Thyroid gland (tissue), 4 donors: Measurements from ENCODE around the gene ZNF175. TPM values are rescaled to one million over a fixed set of nuclear protein-coding genes. Genes with fewer than 3 reads are reported as not detected.
"Not testable (repeated sequence)": the region's sequence is repeated elsewhere in the genome, so short reads cannot be mapped to it uniquely, and the experiment has no call there.

Experiments used
- DNase-seq, 2 donors: peaks; one replicate each; pipeline ENCODE4 v3.0.0-alpha.2; 2019
- H3K27ac ChIP-seq, 3 donors: fragments of 200-600 bp; sonication (generic); 1 replicate in 2 of 3; 2 replicates in 1 of 3; pipeline ENCODE4 v1.5.1; 2016 to 2019; ENCODE audit warnings: mild to moderate bottlenecking in 1 of 3, moderate library complexity in 1 of 3
- H3K27me3 ChIP-seq: fragments of 200-600 bp; sonication (generic); one replicate; pipeline ENCODE4 v1.5.1; 2019
- H3K36me3 ChIP-seq, 2 donors: fragments of 200-600 bp; sonication (generic); one replicate each; pipeline ENCODE4 v1.5.1; 2016 to 2019
- H3K4me1 ChIP-seq, 2 donors: fragments of 200-600 bp; sonication (generic); one replicate each; pipeline ENCODE4 v1.5.1; 2017 to 2019
- H3K4me3 ChIP-seq, 3 donors: fragments of 200-600 bp; sonication (generic); replicated peaks in 1 of 3; 1 replicate in 2 of 3; 2 replicates in 1 of 3; pipeline ENCODE4 v1.5.1; 2016; ENCODE audit warnings: mild to moderate bottlenecking in 1 of 3
- H3K9me3 ChIP-seq: fragments of 200-600 bp; sonication (generic); one replicate; pipeline ENCODE4 v1.5.1; 2017
- CTCF ChIP-seq, 6 experiments: fragments of 200-600 bp in 3 of 6; fragments of 450-650 bp in 3 of 6; sonication (generic) in 3 of 6; IDR thresholded peaks; one replicate each; pipeline ENCODE4 v1.5.1; 2016 to 2019; ENCODE audit warnings: antibody characterized with exemption in 6 of 6, mild to moderate bottlenecking in 2 of 6, inconsistent platforms in 1 of 6, moderate library complexity in 1 of 6
- POLR2A ChIP-seq, 2 donors: fragments of 450-650 bp; IDR thresholded peaks; one replicate each; pipeline ENCODE4 v1.6.1; 2017; ENCODE audit warnings: antibody characterized with exemption in 2 of 2, mild to moderate bottlenecking in 2 of 2, moderate library complexity in 1 of 2
- WGBS, 2 donors: methylation state at CpG; one replicate each; pipeline ENCODE4 v1.1.5; 2017; 5-methylcytosine and 5-hydroxymethylcytosine counted together
- intact Hi-C: fragments of 100-400 bp; cut with DNase I; formaldehyde crosslinking; loops from one replicate; pipeline ENCODE4 v1.15.1; 2023
- total RNA-seq, 4 donors: library from RNA; depleted of rRNA; stranded (reverse); fragments of >200 nt; gene quantifications; one replicate each; pipeline ENCODE4 v1.2.3, GENCODE V29; 2016

Gene ZNF175
- total RNA-seq, 4 donors from 2014 or later: 9.0 to 12.9 (median 9.4) TPM

GRCh38 chr19:51621178-51621577, 50.1 kb downstream of the ZNF175 start:
- 63 to 69% methylated on average over 2 of the region's 2 CpGs for WGBS, 2 donors
- H3K27ac ChIP-seq: no peak overlapping the region

DNA sequence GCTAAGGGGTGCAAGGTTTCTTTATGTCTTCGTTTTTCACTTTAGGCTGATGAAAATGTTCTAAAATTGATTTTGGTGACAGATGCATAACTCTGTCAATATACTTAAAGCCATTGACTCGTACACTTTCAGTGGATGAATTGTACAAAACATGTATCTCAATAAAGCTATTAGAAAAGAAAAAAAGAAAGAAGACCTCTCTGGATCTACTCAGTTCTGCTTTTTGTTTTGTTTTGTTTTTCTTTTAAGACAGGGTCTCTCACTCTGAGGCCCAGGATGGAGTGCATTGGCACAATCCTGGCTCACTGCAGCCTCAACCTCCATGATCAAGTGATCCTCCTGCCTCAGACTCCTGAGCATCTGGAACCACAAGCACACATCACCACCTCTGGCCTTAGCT, 55.6 kb downstream of the ZNF175 start:
- H3K4me3 ChIP-seq: no peak overlapping the region
- intact Hi-C loops: no loop called here

More at GRCh38 chr19:51621178-51621577, 50.1 kb downstream of the ZNF175 start:
- no peak for DNase-seq
- Histone ChIP-seq H3K36me3 (no peaks in the 10 kb centered on the region), H3K9me3 (no peaks in the 10 kb centered on the region), H3K27me3 (no peaks in the 10 kb centered on the region), H3K4me1 (no peaks in the 10 kb centered on the region), H3K4me3 (no peak overlapping the region)
- no peak for TF ChIP-seq POLR2A (IDR thresholded peaks at IDR 0.05)
- no peak for TF ChIP-seq CTCF (IDR thresholded peaks at IDR 0.05)
- intact Hi-C loops: no loop called here

GRCh38 chr19:51627491-51628138, 56.5 kb downstream of the ZNF175 start:
- H3K27me3 ChIP-seq: no peaks in the 10 kb centered on the region
- H3K27ac ChIP-seq: no peak overlapping the region
- no peaks in the 10 kb centered on the region for H3K4me1 ChIP-seq
- DNase-seq: no peak
- TF ChIP-seq POLR2A (IDR thresholded peaks at IDR 0.05) (no peak), CTCF (IDR thresholded peaks at IDR 0.05) (no peak)
- intact Hi-C loops: no loop called here
- no peaks in the 10 kb centered on the region for H3K36me3 ChIP-seq
- no peaks in the 10 kb centered on the region for H3K9me3 ChIP-seq
- H3K4me3 ChIP-seq: no peak overlapping the region
- WGBS, 2 donors: 62 to 73% methylated on average over 5 to 13 of the region's 16 CpGs

More for the DNA sequence above, 55.6 kb downstream of the ZNF175 start:
- 55 to 62% methylated on average over 2 of the region's 2 CpGs for WGBS, 2 donors
- Histone ChIP-seq H3K4me1 (no peaks in the 10 kb centered on the region), H3K27ac (no peak overlapping the region), H3K27me3 (no peaks in the 10 kb centered on the region), H3K9me3 (no peaks in the 10 kb centered on the region), H3K36me3 (no peaks in the 10 kb centered on the region)
- DNase-seq: no peak
- TF ChIP-seq CTCF (IDR thresholded peaks at IDR 0.05): no peak

DNA sequence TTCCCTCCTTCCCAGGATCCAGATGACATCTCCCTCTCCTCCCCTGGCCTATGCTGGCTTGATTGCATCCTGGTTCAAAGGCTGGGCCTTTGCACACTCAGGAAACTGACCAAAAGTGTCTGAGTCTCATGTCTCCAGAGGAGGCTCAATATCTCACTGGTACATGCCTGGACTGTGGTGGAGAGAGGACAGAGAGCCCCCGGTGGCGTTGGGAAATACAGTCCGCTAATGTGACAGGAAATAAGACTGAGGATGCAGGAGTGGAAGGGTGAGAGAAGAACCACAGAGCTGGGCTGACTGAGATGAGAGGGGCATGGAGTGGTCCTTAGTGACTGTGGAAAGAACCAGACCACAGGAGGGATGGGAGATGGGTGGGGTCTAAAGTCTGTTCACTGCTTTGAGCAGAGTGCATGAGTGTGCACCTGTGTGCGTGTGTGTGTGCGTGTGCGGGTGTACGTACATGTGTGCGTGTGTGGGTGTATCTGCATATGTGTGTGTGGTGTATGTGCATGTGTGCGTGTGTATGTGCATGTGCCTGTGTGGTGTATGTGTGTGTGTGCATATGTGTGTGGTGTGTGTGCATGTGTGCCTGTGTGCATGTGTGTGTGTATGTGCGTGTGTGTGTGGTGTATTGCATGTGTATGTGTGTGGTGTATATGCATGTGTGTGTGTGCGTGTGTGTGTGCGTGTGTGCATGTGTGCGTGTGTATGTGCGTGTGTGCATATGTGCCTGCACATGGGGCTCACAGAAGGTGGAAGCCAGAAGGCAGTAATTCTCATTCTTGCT, 57.3 kb downstream of the ZNF175 start:
- Histone ChIP-seq H3K4me1 (no peaks in the 10 kb centered on the region), H3K4me3 (no peak overlapping the region), H3K36me3 (no peaks in the 10 kb centered on the region), H3K9me3 (no peaks in the 10 kb centered on the region), H3K27ac (no peak overlapping the region), H3K27me3 (no peaks in the 10 kb centered on the region)
- TF ChIP-seq POLR2A (IDR thresholded peaks at IDR 0.05): no peak
- TF ChIP-seq CTCF (IDR thresholded peaks at IDR 0.05): no peak
- no peak for DNase-seq
- WGBS, 2 donors: 81 to 85% methylated on average over 14 of the region's 14 CpGs
- intact Hi-C loops: no loop called here

DNA sequence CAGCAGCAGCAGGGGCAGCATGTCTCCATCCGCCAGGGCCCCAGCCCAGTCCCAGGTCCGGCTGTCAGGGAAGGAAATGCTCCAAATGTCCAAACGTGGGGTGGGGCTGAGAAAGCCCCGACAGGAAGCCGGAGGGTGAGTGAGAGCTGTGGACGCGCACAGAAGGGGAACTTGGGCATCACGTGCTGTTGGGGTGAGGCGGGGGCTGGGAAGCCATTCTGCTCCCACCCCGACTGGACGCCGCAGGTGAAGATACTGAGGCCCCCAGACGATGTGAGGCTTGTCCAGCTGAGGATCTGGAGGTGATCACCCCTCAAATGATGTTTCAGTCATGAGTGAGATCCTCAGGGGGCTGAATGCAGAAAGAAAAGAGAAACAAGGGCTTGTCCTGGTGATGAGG, 59.2 kb downstream of the ZNF175 start, which contains the start of gene SIGLEC5:
TSS of gene SIGLEC5 (minus strand) at position 87 of the 400 bp plus-strand sequence. CDS start at position 21, 66 bp downstream.
- H3K36me3 ChIP-seq, H3K27me3 ChIP-seq, intact Hi-C loops, H3K4me3 ChIP-seq, DNase-seq, H3K4me1 ChIP-seq, H3K9me3 ChIP-seq, H3K27ac ChIP-seq: not testable (repeated sequence)
- WGBS, 2 donors: 57 to 74% methylated on average over 8 to 9 of the region's 13 CpGs
